Muscle layer of colon (tissue), 2 donors: ENCODE data around the gene PTPRG.
"Not testable (repeated sequence)": the region's sequence is repeated elsewhere in the genome, so short reads cannot be mapped to it uniquely, and the experiment has no call there.

Experiments
- H3K27ac ChIP-seq: one replicate; pipeline ENCODE4 v1.7.0; 2013; ENCODE audit warnings: low read depth, mild to moderate bottlenecking, low read length, moderate library complexity
- H3K27me3 ChIP-seq, 2 donors: one replicate each; pipeline ENCODE4 v1.7.0; 2013; ENCODE audit warnings: low read length in 2 of 2, mild to moderate bottlenecking in 2 of 2; ENCODE audit not compliant: insufficient read depth in 2 of 2, control insufficient read depth in 1 of 2
- H3K36me3 ChIP-seq: one replicate; pipeline ENCODE4 v1.7.0; 2013; ENCODE audit warnings: mild to moderate bottlenecking, low read length; ENCODE audit not compliant: insufficient read depth
- H3K4me1 ChIP-seq: one replicate; pipeline ENCODE4 v1.7.0; 2013; ENCODE audit warnings: mild to moderate bottlenecking, low read length; ENCODE audit not compliant: insufficient read depth
- H3K4me3 ChIP-seq, 2 donors: one replicate each; pipeline ENCODE4 v1.7.0; 2013; ENCODE audit warnings: low read length in 2 of 2, low read depth in 1 of 2, mild to moderate bottlenecking in 1 of 2, moderate library complexity in 1 of 2
- H3K9ac ChIP-seq: one replicate; pipeline ENCODE4 v1.7.0; 2013; ENCODE audit warnings: low read length
- H3K9me3 ChIP-seq: one replicate; pipeline ENCODE4 v1.7.0; 2013; ENCODE audit warnings: mild to moderate bottlenecking, low read length
- donor health status: abdominal sarcoma.
- donor health status: Adenocarcinoma of cecum.

The PTPRG gene

DNA sequence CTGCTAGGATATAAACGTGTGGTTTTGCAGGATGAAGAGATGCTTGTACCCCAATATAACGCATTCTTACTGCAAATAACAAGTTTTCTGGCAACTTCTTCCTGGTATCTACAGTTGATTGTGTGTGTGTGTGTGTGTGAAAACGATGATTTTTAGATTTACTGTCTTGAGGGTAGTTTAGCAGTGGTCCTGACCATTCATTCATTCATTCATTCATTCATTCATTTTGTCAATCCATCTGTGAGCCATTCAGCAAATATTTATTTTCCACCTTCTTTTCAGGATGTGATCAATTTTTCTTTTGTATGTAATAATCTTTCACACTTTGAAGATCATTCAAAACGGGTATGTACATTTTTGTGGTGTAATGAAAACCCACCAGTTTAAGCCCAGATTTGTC, 250.7 kb downstream of the PTPRG start:
- H3K4me1 ChIP-seq, result peaks cover 73% of the 10 kb centered on the region
- no peaks in the 10 kb centered on the region for H3K36me3 ChIP-seq
- H3K9me3 ChIP-seq, result no peaks in the 10 kb centered on the region
- H3K27me3 ChIP-seq, result no peaks in the 10 kb centered on the region
- no peak overlapping the region for H3K4me3 ChIP-seq
- peak overlapping the region; percentile 9 for H3K27ac ChIP-seq
- no peak overlapping the region for H3K9ac ChIP-seq

DNA sequence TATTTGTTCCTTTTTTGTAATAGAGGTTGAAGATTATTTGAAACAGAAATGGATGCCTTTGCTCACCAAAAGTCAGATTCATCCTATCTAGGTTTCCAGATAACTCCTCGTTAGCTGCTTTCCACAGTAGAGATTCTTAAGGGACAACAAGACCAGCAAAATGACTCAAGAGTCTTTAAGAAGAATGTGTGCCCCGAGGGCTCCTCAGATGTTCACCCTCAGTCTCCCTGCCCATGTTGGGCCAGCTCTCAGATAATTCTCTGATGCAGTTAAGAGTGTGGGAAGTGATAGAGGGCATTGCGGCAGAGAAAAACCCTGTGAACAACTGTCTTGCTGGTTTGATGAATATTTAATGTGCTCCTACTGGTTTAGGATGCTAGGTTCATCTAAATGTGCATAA, 251.1 kb downstream of the PTPRG start:
- Histone ChIP-seq H3K9me3 (no peaks in the 10 kb centered on the region), H3K4me1 (peaks cover 68% of the 10 kb centered on the region), H3K9ac (no peak overlapping the region), H3K27me3 (no peaks in the 10 kb centered on the region), H3K36me3 (no peaks in the 10 kb centered on the region), H3K27ac (no peak overlapping the region), H3K4me3 (no peak overlapping the region)

DNA sequence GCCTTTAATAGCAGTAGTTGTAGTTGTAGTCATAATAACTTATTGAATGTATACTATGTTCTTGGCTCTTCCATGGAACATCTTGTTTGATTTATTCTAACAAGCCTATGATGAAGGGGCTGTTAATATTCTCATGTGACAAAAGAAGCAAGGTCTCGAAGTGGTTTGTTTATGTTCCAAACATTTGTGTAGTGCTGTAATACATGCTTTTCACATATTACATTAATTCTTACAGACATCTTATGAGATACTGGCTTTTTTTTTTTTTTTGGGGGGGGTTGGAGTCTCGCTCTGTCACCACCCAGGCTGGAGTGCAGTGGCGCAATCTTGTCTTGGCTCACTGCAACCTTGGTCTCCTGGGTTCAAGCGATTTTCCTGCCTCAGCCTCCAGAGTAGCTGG, 252.3 kb downstream of the PTPRG start:
- peaks cover 57% of the 10 kb centered on the region for H3K4me1 ChIP-seq
- H3K36me3 ChIP-seq, result no peaks in the 10 kb centered on the region
- no peak overlapping the region for H3K9ac ChIP-seq
- H3K27me3 ChIP-seq, result no peaks in the 10 kb centered on the region
- no peak overlapping the region for H3K4me3 ChIP-seq
- H3K27ac ChIP-seq, result peak overlapping the region; percentile 3
- H3K9me3 ChIP-seq, result no peaks in the 10 kb centered on the region

DNA sequence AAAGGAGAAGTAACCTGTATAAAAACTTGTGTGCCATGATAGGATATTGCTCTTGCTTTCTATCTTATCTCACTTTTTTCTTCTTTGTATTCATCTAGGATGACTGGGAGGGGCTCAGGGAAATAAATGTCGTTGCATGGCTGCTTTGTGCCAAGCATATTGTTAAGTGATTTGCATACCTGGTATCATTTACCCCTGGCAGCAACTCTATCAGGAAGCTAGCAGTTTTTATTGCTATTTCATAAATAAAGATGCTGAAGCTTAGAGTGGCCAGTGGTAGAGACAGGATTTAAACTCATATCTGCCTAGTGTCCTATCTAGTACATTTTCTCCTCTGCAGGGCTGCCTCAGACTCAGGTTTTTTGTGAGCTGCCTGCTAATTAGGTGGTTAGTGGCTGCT, 253.3 kb downstream of the PTPRG start:
- Histone ChIP-seq H3K36me3 (no peaks in the 10 kb centered on the region), H3K27ac (no peak overlapping the region), H3K27me3 (no peaks in the 10 kb centered on the region), H3K4me1 (peaks cover 47% of the 10 kb centered on the region), H3K9ac (no peak overlapping the region), H3K9me3 (no peaks in the 10 kb centered on the region), H3K4me3 (no peak overlapping the region)

DNA sequence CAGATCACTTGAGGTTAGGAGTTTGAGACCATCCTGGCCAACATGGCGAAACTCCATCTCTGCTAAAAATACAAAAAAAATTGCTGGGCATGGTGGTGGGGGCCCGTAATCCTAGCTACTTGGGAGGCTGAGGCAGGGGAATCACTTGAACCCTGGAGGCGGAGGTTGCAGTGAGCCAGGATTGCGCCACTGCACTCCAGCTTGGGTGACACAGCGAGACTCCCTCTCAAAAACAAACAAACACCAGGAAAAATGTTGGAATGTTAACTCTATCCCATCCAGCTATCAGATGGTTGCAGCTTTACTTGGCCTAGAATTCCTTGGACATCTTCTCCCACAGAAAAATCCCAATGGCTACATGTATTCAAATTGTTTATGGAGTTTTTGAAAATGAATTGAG, 254.9 kb downstream of the PTPRG start:
- H3K27ac ChIP-seq, H3K27me3 ChIP-seq, H3K9me3 ChIP-seq, H3K9ac ChIP-seq, H3K36me3 ChIP-seq, H3K4me3 ChIP-seq: not testable (repeated sequence)
- peaks cover 31% of the 10 kb centered on the region for H3K4me1 ChIP-seq

DNA sequence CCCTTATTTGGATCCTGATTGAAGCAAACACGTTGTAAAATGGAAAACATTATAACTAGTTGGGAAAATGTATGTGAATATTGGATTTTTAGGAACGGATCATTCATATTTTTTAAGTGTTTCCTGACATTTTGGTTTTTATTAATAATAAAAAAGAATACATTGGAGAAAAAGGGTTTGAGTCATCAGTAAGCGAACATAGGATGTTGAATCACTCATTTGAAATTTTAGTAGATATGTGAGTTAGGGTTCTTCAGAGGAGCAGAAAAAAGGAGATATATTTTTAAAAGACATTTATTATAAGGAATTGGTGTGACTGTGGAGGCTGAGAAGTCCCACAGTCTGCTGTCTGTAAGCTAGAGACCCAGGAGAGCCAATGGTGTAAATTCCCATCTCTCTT, 258.5 kb downstream of the PTPRG start:
- Histone ChIP-seq H3K4me1 (peaks cover 16% of the 10 kb centered on the region), H3K27me3 (no peaks in the 10 kb centered on the region), H3K9me3 (no peaks in the 10 kb centered on the region), H3K27ac (no peak overlapping the region), H3K9ac (no peak overlapping the region), H3K36me3 (no peaks in the 10 kb centered on the region), H3K4me3 (no peak overlapping the region)

DNA sequence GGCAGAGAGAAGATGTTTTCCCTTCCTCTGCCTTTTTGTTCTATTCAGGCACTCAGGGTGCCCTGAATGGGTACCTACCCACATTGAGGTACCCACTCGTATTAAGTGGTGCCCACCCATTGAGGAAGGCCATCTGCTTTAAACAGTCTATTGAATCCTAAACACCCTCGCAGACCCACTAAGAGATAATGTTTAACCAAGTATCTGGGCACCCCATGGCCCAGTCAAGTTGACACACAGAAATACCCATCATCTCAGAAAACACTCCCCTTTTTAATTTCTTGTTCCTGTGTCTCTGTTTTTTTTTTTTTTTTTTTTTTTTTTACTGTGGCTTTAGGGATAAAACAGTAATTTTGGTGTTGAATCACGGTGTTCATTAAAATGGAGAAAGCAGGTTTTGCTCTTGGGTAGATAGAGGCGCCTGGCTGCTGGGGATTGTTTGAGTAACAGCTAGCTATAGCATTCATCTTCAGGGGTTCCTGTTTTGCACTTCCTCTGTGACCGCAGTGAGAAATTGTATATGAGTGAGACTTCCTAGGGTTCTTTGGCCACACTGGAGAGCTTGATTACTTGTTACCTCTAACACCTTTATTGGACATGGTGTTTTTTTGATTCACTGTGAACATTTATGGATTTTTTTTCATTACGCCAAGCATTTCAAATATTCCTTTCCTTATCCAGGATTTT, 259.1 kb downstream of the PTPRG start:
- peaks cover 15% of the 10 kb centered on the region for H3K4me1 ChIP-seq
- H3K9ac ChIP-seq, result no peak overlapping the region
- H3K9me3 ChIP-seq, result no peaks in the 10 kb centered on the region
- H3K27ac ChIP-seq, result no peak overlapping the region
- H3K36me3 ChIP-seq, result no peaks in the 10 kb centered on the region
- H3K4me3 ChIP-seq, result no peak overlapping the region
- H3K27me3 ChIP-seq, result no peaks in the 10 kb centered on the region

DNA sequence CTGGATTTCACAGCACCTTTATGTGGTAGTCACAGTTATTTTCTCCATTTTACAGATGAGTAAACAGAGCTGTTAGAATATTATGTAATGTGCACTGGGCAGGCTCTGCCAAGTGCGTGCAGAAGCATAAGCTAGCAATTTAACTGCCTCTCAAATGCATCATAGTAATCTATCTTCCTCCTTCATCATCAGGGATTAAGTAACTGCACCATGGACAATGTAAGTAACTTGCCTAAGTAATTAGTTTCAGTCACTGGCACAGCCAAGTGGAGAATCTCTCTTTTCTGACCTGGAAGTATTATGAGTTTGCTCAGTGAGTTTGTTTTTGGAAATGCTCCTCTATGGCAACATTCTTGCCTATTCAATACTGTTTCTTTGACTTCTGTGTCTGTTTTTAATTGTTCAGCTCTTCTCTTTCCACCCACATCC, 260.5 kb downstream of the PTPRG start:
- Histone ChIP-seq H3K4me3 (peak overlapping the region in 1 of 2 donors; percentile 9), H3K9ac (no peak overlapping the region), H3K27ac (peak overlapping the region; percentile 6), H3K9me3 (no peaks in the 10 kb centered on the region), H3K4me1 (peaks cover 23% of the 10 kb centered on the region), H3K27me3 (no peaks in the 10 kb centered on the region), H3K36me3 (no peaks in the 10 kb centered on the region)

DNA sequence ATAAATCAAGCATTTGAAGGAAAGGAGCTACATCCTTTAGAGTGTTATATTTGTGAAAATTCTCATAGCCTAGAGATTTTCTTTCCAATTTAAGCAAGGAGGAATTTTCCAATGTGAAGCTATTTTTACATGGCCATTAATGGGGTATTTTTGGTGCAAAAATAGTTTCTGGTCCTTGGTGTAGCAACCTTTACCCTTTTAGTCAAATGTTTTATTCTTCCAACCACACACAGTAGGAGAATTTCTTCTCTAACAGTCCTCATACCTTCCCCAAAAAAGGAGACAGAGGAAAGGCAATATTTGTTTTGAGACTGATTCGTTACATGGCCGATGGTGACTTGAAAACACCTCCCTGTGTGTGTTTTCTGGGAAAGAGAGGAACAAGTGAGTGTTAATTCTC, 261.2 kb downstream of the PTPRG start:
- H3K27ac ChIP-seq, result peak overlapping the region; percentile 6

DNA sequence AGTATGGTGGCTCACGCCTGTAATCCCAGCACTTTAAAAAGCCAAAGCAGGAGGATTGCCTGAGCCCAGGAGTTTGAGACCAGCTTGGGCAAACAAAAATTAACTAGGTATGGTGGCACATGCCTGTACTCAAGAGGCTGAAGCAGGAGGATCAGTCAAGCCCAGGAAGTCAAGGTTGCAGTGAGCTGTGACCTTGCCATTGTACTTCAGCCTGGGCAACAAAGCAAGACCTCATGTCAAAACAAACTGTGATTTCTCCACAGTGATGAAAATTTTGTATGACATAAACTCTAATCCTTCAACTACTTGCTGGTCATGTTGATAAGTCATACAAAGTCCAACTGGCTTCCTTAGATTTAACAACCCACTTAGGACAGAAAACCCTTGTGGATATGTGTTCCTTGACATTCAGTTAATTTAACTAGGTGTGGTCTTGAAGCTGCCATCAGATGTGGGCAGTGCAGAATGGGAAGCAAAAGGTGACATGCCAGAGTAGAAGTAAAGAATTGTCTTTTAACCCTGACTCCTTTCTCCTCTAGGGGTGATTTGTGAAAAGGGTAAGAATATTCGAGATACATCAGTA, 263.3 kb downstream of the PTPRG start:
- Histone ChIP-seq H3K4me1 (peaks cover 41% of the 10 kb centered on the region), H3K36me3 (no peaks in the 10 kb centered on the region), H3K9ac (no peak overlapping the region), H3K4me3 (no peak overlapping the region), H3K27me3 (no peaks in the 10 kb centered on the region), H3K27ac (no peak overlapping the region), H3K9me3 (no peaks in the 10 kb centered on the region)

More for the DNA sequence above, 261.2 kb downstream of the PTPRG start:
- Histone ChIP-seq H3K4me1 (peaks cover 26% of the 10 kb centered on the region), H3K9ac (no peak overlapping the region), H3K36me3 (no peaks in the 10 kb centered on the region), H3K27me3 (no peaks in the 10 kb centered on the region), H3K4me3 (no peak overlapping the region), H3K9me3 (no peaks in the 10 kb centered on the region)

DNA sequence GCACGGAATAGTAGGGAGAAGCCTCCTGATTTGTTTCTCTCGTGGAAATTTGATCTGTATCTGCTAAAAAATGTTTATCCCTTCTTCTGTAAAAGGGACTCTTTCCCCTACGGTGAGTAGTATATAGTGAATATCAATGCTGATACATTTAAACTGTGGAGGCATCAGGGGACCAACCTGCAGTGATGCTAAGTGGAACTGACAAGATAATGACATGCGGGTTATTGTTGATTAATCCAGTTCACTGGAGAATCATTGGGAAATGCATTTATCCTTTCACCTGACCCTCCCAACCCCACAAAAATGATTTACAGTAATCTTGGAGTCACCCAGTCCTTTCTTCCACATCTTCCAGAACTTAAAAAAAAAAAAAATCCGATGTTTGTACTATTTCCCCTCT, 264.8 kb downstream of the PTPRG start:
- Histone ChIP-seq H3K9me3 (no peaks in the 10 kb centered on the region), H3K27ac (no peak overlapping the region), H3K9ac (no peak overlapping the region), H3K4me3 (no peak overlapping the region), H3K36me3 (no peaks in the 10 kb centered on the region), H3K27me3 (no peaks in the 10 kb centered on the region), H3K4me1 (peaks cover 49% of the 10 kb centered on the region)
